GM19240 (cell line): Measurements from ENCODE around the gene SCD5.

Source experiments
- DNase-seq: peaks from one replicate; pipeline ENCODE4 v3.0.0; 2011; ENCODE audit warnings: low spot score; ENCODE audit not compliant: insufficient read length

The SCD5 gene

DNA sequence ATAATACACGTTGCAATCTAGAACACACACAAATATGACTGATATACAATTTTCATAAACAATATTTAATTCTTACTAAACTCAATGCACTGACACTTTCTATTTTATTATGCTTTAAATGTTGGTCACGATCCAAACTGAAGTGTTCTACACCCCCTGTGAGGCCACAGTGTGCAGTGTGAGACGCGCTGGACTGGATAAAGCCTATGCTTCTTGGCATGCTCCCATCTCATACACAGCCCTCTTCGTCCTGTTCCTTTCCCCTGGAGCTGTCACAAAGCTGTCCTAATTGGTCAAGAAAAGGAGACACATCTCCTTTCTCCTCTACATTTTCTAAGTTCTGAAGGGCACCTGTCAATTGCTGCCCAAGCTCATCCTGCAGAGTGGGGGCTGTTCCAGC is 72.0 kb downstream of the SCD5 start:
- no peak for DNase-seq

- DNase-seq, result no peak
Measured at GRCh38 chr4:82721819-82722423, 76.7 kb downstream of the SCD5 start.

GRCh38 chr4:82718162-82718940 is 80.2 kb downstream of the SCD5 start:
- DNase-seq, result no peak

- no peak for DNase-seq
Measured at GRCh38 chr4:82715731-82716617, 82.6 kb downstream of the SCD5 start.

DNA sequence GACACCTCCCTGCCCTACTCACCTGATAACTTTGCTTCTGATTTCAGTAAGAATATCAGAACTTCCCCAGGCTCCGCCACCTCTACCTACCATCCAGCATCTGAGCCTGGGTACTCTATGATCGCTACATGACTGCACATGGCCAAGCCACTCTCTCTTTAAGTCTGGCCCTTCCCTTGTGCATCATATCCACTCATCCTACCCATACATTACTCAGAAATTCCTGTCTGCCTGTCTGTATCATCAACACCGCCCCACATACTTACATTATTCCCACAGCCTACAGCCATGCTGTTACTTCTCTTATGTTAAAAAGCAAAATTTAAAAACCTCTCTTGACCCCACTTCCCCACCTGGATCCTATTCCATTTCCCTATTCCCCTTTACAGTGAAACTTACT is 84.7 kb downstream of the SCD5 start:
- no peak for DNase-seq

- no peak for DNase-seq
Measured at GRCh38 chr4:82712561-82712960, 86.0 kb downstream of the SCD5 start.

GRCh38 chr4:82711158-82711785 is 87.3 kb downstream of the SCD5 start:
- no peak for DNase-seq

DNA sequence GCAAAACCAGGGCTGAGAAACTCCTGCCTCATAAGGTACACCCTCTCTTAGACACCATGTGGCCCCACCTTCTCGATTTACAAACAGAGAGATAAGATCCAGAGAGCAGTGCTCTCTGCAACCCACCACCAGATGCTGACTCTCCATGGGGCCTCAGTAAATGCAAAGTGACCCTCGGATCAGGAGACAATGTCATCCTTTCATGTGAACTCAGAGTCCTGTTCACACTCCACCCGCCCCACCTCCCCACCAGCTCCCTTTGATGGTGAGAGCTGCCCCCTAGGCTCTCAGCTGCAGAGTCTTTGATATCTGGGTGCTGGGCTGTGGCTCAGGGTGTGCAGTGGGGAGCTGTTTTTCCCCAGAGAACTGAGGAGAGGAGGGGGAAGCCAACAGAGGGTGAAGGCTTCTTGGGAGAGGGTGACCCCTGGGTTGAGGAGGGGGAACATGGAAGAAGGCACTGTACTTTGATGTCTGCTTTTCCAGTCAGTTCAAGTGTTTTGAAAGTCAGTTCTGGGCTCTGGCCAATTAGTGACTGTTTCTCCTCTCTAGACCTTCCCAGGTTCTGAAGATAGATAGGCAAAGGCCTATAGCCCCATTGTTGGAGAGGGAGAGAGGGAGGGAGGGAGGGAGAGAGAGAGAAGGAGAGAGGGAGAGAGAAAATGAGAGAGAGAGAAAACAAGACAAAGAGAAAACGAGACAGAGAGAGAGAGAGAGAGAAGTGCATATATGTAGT is 88.2 kb downstream of the SCD5 start:
- no peak for DNase-seq

- DNase-seq, result no peak
Measured at GRCh38 chr4:82708982-82709381, 89.6 kb downstream of the SCD5 start.

DNA sequence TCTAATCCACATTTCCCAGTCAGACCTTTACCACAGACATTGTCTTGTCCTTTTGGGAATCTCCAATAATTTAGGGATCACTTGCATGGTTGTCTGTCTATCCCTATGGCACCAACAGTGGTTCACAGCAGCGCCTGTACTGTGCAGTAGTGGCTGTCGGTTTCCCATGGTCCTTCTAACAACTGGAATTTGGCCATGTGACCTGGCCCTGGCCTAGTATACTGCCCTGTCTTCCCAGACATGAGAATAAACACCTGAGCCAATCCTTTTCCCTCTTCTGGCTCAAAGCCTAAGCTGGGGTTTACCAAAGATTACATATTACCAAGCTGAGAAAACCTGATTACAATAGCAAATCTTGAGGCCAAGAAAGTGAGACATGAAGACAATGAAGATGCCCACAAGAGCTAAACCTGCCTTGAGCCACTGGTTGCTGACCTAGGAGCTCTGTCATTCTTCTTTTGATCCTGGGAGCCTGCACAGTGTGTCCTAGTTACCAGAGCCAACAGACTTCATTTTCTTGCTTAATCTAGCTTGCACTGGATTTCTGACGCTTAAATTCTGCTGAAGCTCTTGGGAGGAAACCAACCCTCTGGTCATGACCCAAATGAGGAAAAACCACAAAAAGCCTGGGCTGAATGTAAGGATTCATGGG is 92.1 kb downstream of the SCD5 start:
- DNase-seq, result no peak

DNA sequence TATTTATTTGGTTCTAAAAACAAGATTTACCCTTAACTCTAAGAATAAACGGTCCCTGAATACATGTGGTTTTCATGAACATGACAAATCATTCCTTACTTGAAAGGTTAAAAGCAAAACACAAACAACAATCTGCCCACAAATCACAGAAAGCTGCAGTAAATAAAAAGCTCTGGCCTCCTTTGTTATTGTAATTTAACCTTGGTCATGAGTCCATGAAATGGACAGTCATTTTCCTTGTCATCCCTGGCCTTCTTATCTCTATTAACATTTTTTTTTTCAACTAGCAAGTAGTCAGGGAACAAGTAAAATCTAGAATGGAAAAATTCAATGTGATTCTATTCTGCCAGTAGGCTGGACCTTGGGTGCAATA is 92.7 kb downstream of the SCD5 start:
- DNase-seq, result no peak

DNA sequence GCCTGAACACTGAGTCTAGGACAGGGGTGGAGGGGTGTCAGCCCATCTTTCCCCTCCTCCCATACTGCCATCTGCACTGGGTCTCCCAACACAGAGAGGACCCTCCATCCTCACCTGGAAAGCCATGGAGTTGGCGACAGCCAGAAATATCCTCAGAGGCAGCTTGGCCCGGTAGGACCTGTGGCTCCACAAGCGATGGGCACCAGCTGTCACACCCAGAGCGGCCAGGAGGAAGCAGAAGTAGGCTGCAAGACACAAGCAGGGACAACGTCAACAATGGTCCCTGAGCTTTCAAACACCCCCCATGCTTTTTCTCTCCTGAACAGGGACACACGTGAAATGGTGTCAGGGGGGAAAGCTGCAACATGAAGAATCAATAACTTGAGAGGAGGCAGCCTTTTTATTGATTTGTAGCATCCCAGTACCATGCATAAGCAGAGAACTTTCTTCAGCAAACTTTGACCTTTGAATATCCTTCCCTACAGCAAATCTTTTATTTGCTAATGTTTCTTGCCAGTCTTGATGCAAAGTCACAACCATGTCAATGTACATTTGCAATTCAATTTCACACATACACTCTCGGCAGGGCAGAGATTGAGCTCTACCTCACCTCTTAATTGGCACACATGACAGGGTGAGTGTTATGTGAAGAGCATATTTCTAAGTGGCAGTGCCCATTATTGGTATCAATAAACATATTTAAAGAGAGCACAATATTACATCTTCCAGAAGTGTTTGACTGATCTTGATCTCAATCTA is 93.2 kb downstream of the SCD5 start:
- DNase-seq, result no peak

- DNase-seq, result no peak
Measured at GRCh38 chr4:82704156-82704555, 94.4 kb downstream of the SCD5 start.

DNA sequence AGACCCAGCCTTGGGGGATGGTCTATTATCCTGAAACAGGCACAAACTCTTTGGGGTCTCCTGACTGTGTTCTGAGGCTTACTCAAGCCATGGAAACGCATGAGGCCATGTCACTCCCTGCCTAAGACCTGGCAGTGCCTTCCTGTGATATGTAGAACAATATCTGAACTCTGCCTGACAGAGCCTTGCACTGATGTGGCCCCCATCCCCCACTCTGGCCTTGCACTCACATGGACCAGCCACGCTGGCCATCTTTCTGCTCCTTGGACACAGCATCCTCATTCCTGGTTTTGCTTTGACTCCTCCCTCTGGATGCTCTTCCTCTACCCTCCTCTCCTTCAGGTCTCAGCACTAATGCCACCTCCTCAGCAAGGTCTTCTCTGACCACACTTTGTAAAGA is 100.2 kb downstream of the SCD5 start:
- no peak for DNase-seq

GRCh38 chr4:82697561-82697960 is 101.0 kb downstream of the SCD5 start:
- no peak for DNase-seq

DNA sequence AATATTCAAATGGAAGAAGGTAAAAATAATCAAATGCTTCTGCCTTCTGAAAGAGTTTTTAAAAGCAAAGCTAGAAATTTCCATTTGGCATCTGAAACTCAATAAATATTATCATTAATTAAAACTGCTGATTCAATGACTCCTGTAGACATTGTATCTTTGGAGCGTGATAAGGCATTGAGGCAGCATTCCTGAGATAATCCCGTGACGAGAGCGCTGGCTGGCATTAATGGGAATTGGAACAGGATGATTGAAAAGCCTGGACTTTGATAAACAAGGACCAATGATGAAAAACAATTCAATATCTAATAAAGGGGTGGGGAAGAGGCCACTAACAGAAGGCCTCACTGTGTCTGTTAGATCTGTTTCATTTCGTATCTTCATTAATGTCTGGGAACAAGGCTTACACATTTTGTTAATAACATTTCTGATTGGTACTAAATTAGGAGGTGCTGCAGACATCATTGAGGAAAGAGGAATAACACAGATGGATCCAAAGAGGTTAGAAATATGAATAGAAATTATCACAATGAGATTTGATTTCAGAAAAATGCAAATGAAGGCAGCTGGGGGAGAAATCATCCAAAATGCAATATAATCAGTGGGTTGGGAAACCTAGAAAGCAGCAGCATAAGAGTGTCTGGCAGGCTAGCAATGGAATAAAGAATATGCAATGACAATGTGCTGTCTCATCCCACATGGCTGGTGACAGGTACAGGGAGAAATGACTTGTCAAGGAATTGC is 102.3 kb downstream of the SCD5 start:
- no peak for DNase-seq

GRCh38 chr4:82694892-82695291 is 103.7 kb downstream of the SCD5 start:
- no peak for DNase-seq

DNA sequence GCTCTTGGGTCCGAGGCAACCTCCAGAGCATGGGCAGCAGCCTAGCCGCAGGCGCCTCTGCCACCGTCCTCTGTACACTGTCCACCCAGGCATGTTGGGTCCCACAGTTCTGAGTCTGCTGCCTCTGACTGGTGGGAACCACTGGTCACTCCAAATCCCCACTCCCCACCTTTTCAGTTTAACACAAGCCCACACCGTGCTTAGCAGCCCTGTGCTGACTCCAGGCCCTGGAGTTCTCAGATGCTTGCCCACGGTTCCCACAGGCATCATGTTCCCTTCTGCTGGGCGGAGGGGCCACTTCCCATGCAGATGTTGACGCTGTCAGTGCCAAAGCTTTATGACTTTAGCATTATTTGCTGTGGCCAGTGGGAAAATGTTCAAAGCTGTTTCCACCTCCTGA is 104.5 kb downstream of the SCD5 start:
- no peak for DNase-seq

GRCh38 chr4:82692101-82692780 is 106.4 kb downstream of the SCD5 start:
- no peak for DNase-seq
